CD4-positive, alpha-beta T cell treated with Interleukin-15 for 4 hours (primary cell): ENCODE data around the gene EIF3B.
"Not testable (repeated sequence)": the region's sequence is repeated elsewhere in the genome, so short reads cannot be mapped to it uniquely, and the experiment has no call there.

Source experiments
- DNase-seq: peaks from one replicate; pipeline ENCODE4 v3.0.0-alpha.2; 2020; ENCODE audit warnings: low spot score

Gene EIF3B

DNA sequence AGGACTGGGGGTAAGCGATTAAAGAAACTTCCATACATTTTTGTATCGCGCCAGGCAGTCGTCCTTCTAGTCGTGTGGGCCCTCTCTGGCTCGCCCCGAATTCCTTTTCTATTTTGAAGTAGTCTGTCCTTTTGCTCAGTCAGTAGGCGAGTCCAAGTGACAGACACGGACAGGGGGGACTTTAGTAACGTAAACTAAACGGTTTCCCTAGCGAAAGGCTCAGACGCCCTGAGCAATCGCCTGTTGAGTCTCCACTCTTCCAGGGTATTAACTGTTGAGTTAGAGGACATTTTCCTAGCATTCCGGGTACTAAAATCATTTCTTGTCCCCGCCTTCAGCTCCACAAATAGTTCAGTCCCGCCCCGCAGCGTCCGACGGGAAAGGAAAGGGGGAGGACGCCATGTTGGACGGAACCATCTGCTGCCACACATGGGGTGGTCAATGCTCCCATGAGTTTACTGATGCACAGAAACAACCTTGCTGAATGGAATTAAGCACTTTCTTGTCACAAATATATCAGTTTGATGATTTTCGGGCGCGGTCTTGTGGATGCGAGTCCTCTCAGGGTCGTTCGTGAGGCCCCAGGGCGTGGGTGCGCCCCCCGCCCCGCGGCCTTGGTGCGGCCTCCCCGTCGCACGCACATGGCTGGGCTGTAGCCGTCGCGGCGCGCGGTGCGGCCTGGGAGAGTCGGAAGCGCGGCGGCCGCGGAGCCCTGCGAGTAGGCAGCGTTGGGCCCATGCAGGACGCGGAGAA lies at the start of gene EIF3B:
TSS of gene EIF3B (plus strand) at position 642 of the 753 bp plus-strand sequence. CDS start at position 737, 95 bp downstream.
- peak; percentile 92 for DNase-seq

DNA sequence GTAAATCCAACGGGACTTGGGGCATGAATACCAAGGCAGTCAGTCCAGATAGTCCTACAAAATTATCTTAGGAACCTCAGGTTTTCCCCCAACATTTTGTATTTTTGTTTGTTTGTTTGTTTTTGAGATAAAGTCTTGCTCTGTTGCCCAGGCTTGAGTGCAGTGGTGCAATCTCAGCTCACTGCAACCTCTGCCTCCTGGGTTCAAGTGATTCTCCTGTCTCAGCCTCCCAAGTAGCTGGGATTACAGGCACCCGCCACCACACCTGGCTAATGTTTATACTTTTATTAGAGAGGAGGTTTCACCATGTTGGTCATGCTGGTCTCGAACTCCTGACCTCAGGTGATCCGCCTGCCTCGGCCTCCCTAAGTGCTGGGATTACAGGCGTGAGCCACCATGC lies 49.4 kb upstream of the EIF3B start:
- DNase-seq = not testable (repeated sequence)

DNA sequence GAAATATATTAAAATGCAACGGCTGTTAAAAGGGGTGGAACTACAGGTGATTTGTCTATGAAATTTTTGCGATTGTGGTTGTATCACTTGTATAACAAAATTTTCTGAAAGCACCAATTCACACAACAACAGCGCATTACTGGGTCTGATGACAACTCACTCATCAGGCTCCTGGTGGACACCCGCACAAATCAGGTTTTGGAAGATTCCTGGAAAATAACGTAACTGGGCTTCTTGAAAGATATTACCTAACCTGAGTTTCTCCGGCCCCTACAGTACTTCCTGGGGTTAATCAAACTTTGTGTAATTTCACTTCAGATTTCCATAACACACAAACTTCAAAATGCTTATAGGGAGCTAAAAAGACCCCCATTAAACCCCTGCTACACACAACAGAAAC lies 47.9 kb upstream of the EIF3B start:
- DNase-seq = no peak

DNA sequence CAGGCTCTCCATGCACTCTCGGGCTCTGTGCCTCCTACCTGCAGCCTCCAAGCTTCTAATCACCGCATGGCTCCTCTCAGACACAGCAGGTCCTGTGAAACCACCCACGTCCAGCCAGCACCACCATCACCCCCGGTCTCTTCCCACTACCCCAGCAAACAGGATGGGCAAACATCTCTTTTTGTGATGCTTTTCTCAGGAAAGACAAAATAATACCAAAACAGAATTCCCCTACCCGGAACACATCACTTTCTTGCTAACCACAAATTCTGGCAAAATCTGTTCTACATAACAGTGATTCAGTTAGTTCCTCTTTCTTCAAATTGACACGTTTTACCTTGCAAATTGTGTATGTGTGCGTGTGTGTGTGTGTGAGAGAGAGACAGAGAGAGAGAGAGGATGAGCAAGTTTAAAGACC lies 46.9 kb upstream of the EIF3B start:
- no peak for DNase-seq

DNA sequence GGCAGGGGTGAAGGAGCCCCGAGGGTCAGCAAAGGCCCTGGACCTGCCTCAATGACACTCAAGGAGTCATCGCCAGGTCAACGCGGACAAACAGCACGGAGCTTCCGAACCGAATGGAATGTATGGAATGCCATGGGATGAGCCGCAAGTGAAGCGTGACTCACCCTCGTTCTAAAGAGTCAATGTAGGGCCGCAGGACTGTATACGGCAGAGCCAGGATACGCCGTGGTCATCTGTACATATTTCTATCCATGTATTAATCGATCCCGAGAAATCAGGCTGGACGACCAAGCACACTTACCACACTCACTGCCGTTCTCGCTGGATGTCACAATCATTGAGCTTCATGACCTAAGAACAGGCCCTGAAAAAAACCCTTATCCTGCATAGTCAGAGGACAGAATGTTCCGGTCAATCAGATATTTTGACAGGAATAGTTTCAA lies 44.7 kb upstream of the EIF3B start:
- no peak for DNase-seq

DNA sequence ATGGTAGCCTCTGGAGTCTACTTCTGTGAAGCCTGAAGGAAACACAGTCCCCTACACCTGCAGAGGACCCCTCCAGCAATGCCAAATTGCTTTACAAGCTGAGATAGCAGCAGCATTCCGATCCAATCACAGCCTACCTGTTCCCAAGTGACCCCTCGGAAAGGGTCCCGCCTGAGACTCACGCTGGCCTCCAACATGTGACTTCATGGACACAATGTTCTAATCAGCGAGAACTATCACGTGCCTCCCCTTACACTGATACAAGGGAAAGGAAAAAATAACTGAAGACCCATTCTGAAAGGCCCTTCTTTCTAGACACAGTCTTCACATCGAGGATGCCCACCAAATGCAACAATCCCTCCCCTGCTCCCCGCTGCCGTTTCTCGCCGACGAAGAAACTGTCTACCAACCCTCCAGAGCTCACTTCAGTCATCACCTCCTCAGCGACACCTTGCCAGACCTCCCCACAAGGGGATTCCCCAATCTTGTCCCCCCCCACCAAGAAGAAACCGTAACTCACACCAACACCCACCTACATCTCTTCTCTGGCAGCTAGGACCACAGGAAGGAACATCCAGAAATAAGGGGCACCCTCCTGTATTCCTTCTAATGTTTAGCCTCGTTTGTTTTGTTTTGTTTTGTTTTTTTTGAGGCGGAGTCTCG lies 42.2 kb upstream of the EIF3B start:
- no peak for DNase-seq

DNA sequence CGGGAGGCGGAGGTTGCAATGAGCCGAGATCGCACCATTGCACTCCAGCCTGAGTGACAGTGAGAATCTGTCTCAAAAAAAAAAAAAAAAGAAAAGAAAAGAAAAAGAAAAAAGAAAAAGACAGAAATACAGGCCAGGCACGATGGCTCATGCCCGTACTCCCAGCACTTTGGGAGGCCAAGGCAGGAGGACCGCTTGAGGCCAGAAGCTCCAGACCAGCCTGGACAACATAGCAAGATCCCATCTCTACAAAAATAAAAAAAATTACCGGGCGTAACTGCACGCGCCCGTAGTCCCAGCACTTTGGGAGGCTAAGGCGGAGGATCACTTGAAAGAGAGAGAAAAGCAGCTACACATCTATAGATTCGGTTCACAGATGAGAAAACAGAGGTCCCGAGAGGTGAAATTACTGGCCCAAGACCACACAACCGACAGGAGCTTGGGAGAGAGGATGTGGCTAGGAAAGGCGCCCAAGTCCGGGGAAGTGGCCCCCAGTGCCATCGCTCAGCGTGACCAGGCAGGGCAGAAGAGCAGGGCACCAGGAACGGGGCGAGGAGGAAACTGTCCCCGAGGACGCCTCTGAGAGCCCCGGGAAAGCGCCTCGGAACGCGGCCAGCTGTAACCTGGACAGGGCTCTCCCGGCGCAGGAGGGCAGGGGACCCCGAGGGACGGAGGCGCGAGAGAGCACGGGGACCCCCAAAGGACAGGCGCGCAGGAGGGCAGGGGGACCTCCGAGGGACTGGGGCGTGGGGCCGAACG lies 41.0 kb upstream of the EIF3B start:
- DNase-seq = no peak

DNA sequence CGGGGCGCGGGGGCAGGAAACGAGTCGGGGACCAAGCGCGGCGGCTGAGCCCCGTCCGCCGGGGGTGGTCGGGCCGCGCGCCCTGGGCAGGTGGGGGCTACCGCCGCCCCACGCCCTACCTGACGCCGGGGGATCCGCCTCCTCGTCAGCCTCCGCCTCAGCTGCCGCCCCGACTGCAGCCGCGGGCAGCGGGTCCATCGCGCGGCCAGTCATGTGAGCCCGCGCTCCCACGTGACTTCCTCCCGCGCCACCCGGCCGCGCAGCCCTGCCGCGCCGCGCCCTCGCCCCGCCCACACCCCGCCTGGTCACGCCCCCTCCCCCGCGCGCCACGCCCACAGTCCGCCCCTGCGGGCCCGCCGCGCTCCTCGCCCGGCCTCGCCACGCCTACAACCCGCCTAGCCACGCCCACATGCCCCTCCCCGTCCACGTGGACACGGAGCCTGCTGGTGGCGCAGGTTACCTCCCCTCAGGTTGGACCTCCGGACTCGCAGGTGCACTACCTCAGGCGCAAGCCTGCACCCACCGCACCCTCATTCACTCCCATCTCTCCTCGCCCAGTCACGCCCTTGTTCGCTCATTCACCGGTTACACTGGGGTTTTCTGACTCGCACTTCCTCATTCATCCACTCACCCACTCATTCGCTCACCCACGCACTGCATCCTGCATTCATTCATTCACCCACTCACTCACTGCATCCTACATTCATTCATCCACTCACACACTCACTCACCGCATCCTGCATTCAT lies 40.2 kb upstream of the EIF3B start, which contains the start of gene SNX8:
TSS of gene SNX8 (minus strand) at position 233 of the 747 bp plus-strand sequence. CDS start at position 213, 20 bp downstream.
- DNase-seq = peak; percentile 94

DNA sequence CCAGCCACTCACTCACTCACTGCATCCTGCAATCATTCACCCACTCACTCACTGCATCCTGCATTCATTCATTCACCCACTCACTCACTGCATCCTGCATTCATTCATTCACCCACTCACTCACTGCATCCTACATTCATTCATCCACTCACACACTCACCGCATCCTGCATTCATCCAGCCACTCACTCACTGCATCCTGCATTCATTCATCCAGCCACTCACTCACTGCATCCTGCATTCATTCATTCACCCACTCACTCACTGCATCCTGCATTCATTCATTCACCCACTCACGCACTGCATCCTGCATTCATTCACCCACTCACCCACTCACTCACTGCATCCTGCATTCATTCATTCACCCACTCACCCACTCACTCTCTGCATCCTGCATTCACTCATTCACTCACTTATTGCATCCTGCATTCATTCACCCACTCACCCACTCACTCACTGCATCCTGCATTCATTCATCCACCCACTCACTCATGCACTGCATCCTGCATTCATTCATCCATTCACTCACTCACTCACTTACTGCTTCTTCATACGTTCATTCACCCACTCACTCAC lies 39.6 kb upstream of the EIF3B start:
- not testable (repeated sequence) for DNase-seq

DNA sequence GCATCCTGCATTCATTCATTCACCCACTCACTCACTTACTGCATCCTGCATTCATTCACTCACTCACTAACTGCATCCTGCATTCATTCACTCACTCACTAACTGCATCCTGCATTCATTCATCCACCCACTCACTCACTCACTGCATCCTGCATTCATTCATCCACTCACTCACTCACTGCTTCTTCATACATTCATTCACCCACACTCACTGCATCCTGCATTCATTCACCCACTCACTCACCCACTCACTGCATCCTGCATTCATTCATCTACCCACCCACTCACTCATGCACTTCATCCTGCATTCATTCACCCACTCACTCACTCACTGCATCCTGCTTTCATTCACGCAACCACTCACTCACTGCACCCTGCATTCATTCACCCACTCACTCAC lies 38.8 kb upstream of the EIF3B start:
- no peak for DNase-seq

DNA sequence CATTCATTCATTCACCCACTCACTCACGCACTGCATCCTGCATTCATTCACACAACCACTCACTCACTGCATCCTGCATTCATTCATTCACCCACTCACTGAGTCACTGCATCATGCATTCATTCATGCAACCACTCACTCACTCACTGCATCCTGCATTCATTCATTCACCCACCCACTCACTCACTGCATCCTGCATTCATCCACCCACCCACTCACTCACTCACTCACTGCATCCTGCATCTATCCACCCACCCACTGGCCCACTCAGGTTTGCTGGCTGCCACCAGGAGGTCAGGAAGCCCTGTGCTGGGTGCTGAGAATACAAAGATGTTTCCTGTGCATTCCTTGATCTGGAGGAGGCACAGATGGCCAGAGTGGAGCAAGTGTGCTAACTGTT lies 38.0 kb upstream of the EIF3B start:
- DNase-seq = no peak

DNA sequence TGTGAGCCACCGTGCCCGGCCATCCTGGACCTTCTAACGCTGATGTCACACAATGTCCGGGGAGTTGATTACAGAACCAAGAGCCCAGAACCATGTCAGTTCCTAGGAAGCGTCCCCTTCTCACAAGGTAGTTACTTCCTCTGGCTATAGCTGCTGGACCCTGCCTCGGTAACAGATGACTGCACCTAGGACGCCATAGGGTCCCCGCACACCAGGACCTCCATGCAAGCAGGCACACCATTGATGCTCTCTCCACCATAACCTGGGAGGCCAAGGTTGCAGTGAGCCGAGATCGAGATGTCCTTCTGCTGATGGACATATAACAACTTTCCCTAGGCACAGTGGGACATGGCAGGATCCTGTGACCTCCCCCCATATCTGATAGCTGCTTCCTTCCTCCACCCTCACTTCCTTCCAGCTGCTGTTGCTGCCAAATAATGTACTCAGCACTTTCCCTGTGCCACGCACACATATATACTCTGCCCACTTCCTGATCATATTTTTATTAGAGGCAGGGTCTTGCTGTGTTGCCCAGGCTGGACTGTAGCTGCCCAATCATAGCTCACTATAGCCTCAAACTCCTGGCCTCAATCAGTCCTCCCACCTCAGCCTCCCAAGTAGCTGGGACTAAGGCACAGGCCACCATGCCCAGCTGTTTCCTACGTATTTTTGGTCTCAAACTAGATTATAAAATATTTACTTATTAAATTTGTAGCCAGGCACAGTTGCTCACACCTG lies 36.9 kb upstream of the EIF3B start:
- DNase-seq = no peak

DNA sequence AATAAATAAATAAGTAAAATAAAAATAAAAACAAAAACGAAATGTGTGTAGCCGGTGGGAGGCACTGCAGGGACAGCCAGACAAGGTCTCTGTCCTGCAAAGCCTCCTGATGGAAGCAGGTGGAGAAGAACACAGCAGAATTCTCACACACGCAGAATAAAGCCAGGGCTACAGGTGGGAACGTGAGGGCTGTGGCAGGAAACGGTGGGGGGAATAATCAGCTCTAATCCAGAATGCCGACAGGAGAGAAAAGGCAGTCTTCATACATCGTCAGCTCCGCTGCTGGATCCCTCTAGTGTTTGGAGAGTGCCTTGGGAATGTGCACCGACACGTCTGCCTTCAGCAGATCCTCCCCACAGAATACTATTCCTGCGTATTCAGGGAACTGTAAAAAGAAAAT lies 33.6 kb upstream of the EIF3B start:
- DNase-seq = no peak

DNA sequence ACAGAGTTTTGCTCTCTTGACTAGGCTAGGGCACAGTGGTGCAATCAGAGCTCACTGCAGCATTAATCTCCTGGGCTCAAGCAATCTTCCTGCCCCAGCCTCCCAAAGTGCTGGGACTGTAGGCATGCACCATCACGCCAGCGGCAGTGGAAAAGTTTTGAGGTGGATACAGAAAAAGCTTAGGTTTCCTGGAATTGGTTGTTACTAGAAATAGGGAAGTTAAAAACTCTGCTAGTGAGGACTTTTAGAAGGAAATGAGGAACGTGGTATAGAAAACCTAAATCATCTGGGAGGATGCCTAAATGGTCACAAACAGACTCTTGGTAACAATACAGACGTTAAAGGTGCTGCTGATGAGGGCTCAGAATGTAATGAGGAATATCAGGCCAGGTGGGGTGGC lies 29.5 kb upstream of the EIF3B start:
- DNase-seq = no peak

DNA sequence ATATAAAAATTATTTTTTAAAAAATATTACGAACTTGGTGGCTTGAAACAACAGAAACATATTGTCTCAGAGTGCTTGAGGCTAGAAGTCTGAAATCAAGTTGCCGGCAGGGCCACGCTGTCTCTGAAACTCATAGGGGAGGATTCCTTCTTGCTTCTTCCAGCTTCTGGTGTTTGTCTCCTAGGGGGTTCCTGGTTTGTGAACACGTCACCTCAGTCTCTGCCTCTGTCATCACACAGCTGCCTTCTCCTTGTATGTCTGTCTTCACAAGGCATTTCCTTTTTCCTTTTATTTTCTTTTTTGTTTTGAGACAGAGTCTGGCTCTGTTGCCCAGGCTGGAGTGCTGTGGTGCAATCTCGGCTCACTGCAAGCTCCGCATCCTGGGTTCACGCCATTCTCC lies 27.7 kb upstream of the EIF3B start:
- DNase-seq = no peak

DNA sequence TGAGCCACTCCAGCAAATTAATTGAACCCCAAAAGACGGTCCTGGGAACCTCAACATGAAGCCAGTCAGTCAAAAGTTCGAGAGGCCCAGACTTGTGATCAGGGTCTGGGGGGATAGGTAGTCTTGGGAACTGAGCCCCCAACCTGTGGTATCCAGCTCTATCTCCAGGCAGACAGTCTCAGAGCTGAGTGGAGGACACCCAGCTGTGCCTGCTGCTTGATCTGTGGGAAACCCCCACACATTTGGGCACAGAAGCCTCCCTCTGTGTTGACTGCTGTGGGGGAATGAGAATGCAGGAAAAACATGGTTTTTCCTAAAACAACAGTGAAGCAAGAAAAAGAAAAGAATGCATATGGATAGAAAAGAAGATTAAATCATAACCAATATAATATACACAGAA lies 24.1 kb upstream of the EIF3B start:
- DNase-seq = no peak

DNA sequence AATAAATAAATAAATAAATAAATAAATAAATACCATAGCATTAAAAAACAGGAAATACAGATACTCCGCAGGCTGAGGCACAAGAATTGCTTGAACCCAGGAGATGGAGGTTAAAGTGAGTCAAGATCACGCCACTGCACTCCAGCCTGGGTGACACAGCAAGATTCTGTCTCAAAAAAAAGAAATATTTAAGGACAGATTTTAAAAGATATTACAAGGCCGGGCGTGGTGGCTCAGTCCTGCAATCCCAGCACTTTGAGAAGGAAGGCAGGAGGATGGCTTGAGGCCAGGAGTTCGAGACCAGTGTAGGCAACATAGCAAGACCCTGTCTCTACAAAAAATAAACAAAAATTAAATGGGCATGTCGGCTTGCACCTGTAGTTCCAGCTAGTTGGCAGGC lies 22.9 kb upstream of the EIF3B start:
- no peak for DNase-seq

DNA sequence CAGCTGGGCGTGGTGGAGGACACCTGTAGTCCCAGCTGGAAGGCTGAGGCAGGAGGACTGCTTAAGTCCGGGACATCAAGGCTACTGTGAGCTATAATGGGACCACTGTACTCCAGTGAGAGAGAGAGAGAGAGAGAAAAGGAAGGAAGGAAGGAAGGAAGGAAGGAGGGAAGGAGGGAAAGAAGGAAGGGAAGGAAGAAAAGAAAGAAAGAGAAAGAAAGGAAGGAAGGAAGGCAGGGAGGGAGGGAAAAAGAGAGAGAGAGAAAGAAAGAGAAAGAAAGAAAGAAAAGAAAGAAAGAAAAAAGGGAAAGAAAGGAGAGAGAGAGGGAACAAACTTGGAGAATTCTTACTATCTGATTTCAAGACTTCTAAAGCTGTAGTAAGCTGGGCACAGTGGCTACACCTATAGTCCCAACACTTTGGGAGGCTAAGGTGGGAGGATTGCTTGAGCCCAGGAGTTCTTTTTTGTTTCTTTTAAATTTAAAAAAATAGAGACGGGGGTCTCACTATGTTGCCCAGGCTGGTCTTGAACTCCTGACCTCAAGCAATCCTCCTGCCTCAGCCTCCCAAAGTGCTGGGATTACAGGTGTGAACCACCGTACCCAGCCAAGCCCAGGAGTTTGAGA lies 21.9 kb upstream of the EIF3B start:
- not testable (repeated sequence) for DNase-seq

DNA sequence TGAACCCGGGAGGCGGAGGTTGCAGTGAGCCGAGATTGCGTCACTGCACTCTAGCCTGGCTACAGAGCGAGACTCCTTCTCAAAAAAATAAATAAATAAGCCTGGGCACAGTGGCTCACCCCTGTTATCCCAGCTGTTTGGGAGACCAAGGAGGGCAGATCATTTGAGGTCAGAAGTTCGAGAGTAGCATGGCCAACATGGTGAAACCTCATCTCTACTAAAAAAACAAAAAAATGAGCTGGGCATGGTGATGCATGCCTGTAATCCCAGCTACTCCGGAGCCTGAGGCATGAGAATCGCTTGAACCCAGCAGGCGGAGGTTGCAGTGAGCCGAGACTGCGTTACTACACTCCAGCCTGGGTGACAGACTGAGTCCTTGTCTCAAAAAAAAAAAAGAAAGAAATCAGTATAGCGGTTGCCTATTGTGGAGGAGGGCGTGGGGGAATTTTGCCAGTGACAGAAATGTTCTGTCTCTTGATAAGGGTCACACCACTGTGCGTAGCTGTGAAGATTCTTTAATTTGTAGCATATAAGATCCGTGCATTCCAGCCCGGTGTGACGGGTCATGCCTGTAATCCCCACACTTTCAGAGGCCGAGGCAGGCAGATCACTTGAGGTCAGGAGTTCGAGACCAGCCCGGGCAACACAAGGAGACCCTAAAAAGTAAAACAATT lies 17.9 kb upstream of the EIF3B start:
- no peak for DNase-seq
